Measurements from ENCODE around the gene LAMP1.
"Not testable (repeated sequence)": the region's sequence is repeated elsewhere in the genome, so short reads cannot be mapped to it uniquely, and the experiment has no call there.

DNA sequence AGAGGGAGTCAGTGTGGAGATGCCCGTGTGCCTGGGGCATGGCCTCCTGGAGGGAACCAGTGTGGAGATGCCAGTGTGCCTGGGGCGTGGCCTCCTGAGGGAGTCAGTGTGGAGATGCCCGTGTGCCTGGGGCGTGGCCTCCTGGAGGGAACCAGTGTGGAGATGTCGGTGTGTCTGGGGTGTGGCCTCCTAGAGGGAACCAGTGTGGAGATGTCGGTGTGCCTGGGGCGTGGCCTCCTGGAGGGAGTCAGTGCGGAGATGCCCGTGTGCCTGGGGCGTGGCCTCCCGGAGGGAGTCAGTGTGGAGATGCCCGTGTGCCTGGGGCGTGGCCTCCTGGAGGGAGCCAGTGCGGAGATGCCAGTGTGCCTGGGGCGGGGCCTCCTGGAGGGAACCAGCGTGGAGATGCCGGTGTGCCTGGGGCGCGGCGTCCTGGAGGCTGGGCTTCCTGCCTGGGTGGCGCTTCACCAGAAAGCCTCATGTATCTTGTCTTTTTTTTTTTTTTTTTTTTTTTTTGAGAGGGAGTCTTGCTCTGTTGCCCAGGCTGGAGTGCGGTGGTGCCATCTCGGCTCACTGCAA lies 17.9 kb downstream of the LAMP1 start:
- TF ChIP-seq, protein P1, sequence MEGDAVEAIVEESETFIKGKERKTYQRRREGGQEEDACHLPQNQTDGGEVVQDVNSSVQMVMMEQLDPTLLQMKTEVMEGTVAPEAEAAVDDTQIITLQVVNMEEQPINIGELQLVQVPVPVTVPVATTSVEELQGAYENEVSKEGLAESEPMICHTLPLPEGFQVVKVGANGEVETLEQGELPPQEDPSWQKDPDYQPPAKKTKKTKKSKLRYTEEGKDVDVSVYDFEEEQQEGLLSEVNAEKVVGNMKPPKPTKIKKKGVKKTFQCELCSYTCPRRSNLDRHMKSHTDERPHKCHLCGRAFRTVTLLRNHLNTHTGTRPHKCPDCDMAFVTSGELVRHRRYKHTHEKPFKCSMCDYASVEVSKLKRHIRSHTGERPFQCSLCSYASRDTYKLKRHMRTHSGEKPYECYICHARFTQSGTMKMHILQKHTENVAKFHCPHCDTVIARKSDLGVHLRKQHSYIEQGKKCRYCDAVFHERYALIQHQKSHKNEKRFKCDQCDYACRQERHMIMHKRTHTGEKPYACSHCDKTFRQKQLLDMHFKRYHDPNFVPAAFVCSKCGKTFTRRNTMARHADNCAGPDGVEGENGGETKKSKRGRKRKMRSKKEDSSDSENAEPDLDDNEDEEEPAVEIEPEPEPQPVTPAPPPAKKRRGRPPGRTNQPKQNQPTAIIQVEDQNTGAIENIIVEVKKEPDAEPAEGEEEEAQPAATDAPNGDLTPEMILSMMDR (IDR thresholded peaks at IDR 0.05), result not testable (repeated sequence)
- not testable (repeated sequence) for TF ChIP-seq POLR2A (IDR thresholded peaks at IDR 0.05)
